Measurements from ENCODE around the gene HPS6. TPM values are rescaled to one million over a fixed set of nuclear protein-coding genes. Genes with fewer than 3 reads are reported as not detected.

Gene HPS6
- 9.3 TPM for total RNA-seq
- long read RNA-seq, transcript HPS6-201 (1 exons, 2,649 nt) = major isoform, 55 of 55 reads
- long read RNA-seq, partial matches to known transcripts = 0 of 55 reads
- long read RNA-seq, other reads (novel, unspliced or antisense) = 0 of 55 reads

- H3K9me3 ChIP-seq (replicated peaks) = no peaks in the 10 kb centered on the region
- peak within 1 kb of the TSS; percentile 100 for H3K4me3 ChIP-seq
- no peaks in the 10 kb centered on the region for H3K36me3 ChIP-seq
- H3K27me3 ChIP-seq (ENCODE audit: low read depth) = no peaks in the 10 kb centered on the region
- H3K4me1 ChIP-seq = peaks cover 47% of the 10 kb centered on the region
- H3K27ac ChIP-seq (replicated peaks) = peak within 1 kb of the TSS; percentile 97
- TF ChIP-seq CTCF (IDR thresholded peaks at IDR 0.05; ENCODE audit: borderline replicate concordance) = peak; percentile 35
- DNase-seq = peak; percentile 93
- intact Hi-C loops (cut with micrococcal nuclease) = no loop called here
These were observed at the start of gene HPS6 for GRCh38 chr10:102064868-102065560. TSS of gene HPS6 (plus strand) at chr10:102065349. CDS start at chr10:102065475, 126 bp downstream.

GRCh38 chr10:102016416-102016815 lies 48.7 kb upstream of the HPS6 start:
- H3K36me3 ChIP-seq = peaks cover 59% of the 10 kb centered on the region
- H3K4me3 ChIP-seq = no peak overlapping the region
- H3K27ac ChIP-seq (replicated peaks) = no peak overlapping the region
- H3K27me3 ChIP-seq (ENCODE audit: low read depth) = no peaks in the 10 kb centered on the region
- DNase-seq = no peak
- intact Hi-C loops (cut with micrococcal nuclease) = no loop called here
- no peaks in the 10 kb centered on the region for H3K9me3 ChIP-seq (replicated peaks)
- peaks cover 16% of the 10 kb centered on the region for H3K4me1 ChIP-seq
- TF ChIP-seq CTCF (IDR thresholded peaks at IDR 0.05; ENCODE audit: borderline replicate concordance) = no peak

- TF ChIP-seq CTCF (IDR thresholded peaks at IDR 0.05; ENCODE audit: borderline replicate concordance) = no peak
- peaks cover 16% of the 10 kb centered on the region for H3K4me1 ChIP-seq
- intact Hi-C loops (cut with micrococcal nuclease) = no loop called here
- no peaks in the 10 kb centered on the region for H3K27me3 ChIP-seq (ENCODE audit: low read depth)
- no peaks in the 10 kb centered on the region for H3K9me3 ChIP-seq (replicated peaks)
- no peak for DNase-seq
- H3K4me3 ChIP-seq = no peak overlapping the region
- H3K27ac ChIP-seq (replicated peaks) = no peak overlapping the region
- H3K36me3 ChIP-seq = peaks cover 67% of the 10 kb centered on the region
These were observed 47.9 kb upstream of the HPS6 start for GRCh38 chr10:102017295-102017694.

GRCh38 chr10:102020938-102021337 lies 44.2 kb upstream of the HPS6 start:
- intact Hi-C loops (cut with micrococcal nuclease) = no loop called here
- Histone ChIP-seq H3K36me3 (peaks cover 86% of the 10 kb centered on the region), H3K4me1 (peaks cover 16% of the 10 kb centered on the region), H3K27ac (replicated peaks) (no peak overlapping the region), H3K4me3 (no peak overlapping the region), H3K27me3 (ENCODE audit: low read depth) (no peaks in the 10 kb centered on the region), H3K9me3 (replicated peaks) (no peaks in the 10 kb centered on the region)
- no peak for TF ChIP-seq CTCF (IDR thresholded peaks at IDR 0.05; ENCODE audit: borderline replicate concordance)
- DNase-seq = no peak

- Histone ChIP-seq H3K9me3 (replicated peaks) (no peaks in the 10 kb centered on the region), H3K27me3 (ENCODE audit: low read depth) (no peaks in the 10 kb centered on the region), H3K4me1 (no peaks in the 10 kb centered on the region), H3K27ac (replicated peaks) (no peak overlapping the region), H3K36me3 (peaks cover 99% of the 10 kb centered on the region), H3K4me3 (no peak overlapping the region)
- intact Hi-C loops (cut with micrococcal nuclease) = no loop called here
- TF ChIP-seq CTCF (IDR thresholded peaks at IDR 0.05; ENCODE audit: borderline replicate concordance) = no peak
- DNase-seq = no peak
These were observed 40.4 kb upstream of the HPS6 start for GRCh38 chr10:102024799-102025198.

All from left ventricle myocardium inferior (tissue), 1 donor.